Sigmoid colon (tissue), 7 donors: ENCODE data around the gene FLVCR1. TPM values are rescaled to one million over a fixed set of nuclear protein-coding genes. Genes with fewer than 3 reads are reported as not detected.

Source experiments
- DNase-seq: peaks from one replicate; pipeline ENCODE4 v3.0.0-alpha.2; 2019
- H3K27ac ChIP-seq, 4 donors: fragments of 200-600 bp; sonication (generic); one replicate each; pipeline ENCODE4 v1.5.1; 2016 to 2019; ENCODE audit warnings: mild to moderate bottlenecking in 1 of 4
- H3K27me3 ChIP-seq, 3 donors: fragments of 200-600 bp; sonication (generic); one replicate each; pipeline ENCODE4 v1.5.1; 2019; ENCODE audit warnings: mild to moderate bottlenecking in 1 of 3
- H3K36me3 ChIP-seq, 4 donors: fragments of 200-600 bp; sonication (generic); one replicate each; pipeline ENCODE4 v1.5.1; 2016 to 2019
- H3K4me1 ChIP-seq, 4 donors: fragments of 200-600 bp; sonication (generic); one replicate each; pipeline ENCODE4 v1.5.1; 2017 to 2019
- H3K4me3 ChIP-seq, 4 donors: fragments of 200-600 bp; sonication (generic); one replicate each; pipeline ENCODE4 v1.5.1; 2017 to 2019; ENCODE audit warnings: mild to moderate bottlenecking in 2 of 4, moderate library complexity in 1 of 4
- H3K9me3 ChIP-seq, 4 donors: fragments of 200-600 bp in 3 of 4; sonication (generic) in 3 of 4; one replicate each; pipeline versions ENCODE4 v1.5.1 to v1.6.1; 2013 to 2019
- EP300 ChIP-seq, 4 donors: sonication (generic); formaldehyde crosslinking; IDR thresholded peaks; one replicate each; pipeline ENCODE4 v1.6.1; 2017; ENCODE audit warnings: antibody characterized with exemption in 4 of 4
- POLR2A ChIP-seq, 2 donors: fragments of 450-650 bp; IDR thresholded peaks; one replicate each; pipeline ENCODE4 v1.6.1; 2016; ENCODE audit warnings: antibody characterized with exemption in 2 of 2, mild to moderate bottlenecking in 2 of 2, moderate library complexity in 2 of 2
- POLR2AphosphoS5 ChIP-seq, 4 donors: sonication (generic); formaldehyde crosslinking; IDR thresholded peaks; one replicate each; pipeline ENCODE4 v1.6.1; 2017; ENCODE audit warnings: antibody characterized with exemption in 4 of 4
- WGBS, 2 donors: extraction: QIAGEN DNeasy Blood & Tissue Kit; methylation state at CpG; one replicate each; pipeline ENCODE4 v1.1.7; 2013; 5-methylcytosine and 5-hydroxymethylcytosine counted together
- intact Hi-C: fragments of 100-400 bp; cut with DNase I; formaldehyde crosslinking; loops from one replicate; pipeline ENCODE4 v1.15.1; 2023
- polyA plus RNA-seq, 3 donors: library from polyadenylated mRNA; stranded (reverse); fragments of 200-250 nt; gene quantifications; one replicate each; pipeline ENCODE4 v1.2.3, GENCODE V29; 2013
- total RNA-seq, 4 donors: library from RNA; depleted of rRNA; stranded (reverse); fragments of >200 nt; gene quantifications; one replicate each; pipeline ENCODE4 v1.1.0, GENCODE V29; 2016
- TF ChIP-seq, protein P1 (sequence below), 4 experiments: fragments of 450-650 bp in 3 of 4; fragments of 200-600 bp in 1 of 4; IDR thresholded peaks; one replicate each; pipeline ENCODE4 v1.5.1; 2016 to 2019; ENCODE audit warnings: antibody characterized with exemption in 4 of 4, mild to moderate bottlenecking in 3 of 4, moderate library complexity in 2 of 4
- donor health status: healthy with polysubstance abuse.
- donor health status: Bipolar disorder and iron deficiency.
- donor health status: healthy.

FLVCR1 gene
- total and polyA plus RNA-seq, 7 donors: 0.60 to 6.9 (median 3.3) TPM

DNA sequence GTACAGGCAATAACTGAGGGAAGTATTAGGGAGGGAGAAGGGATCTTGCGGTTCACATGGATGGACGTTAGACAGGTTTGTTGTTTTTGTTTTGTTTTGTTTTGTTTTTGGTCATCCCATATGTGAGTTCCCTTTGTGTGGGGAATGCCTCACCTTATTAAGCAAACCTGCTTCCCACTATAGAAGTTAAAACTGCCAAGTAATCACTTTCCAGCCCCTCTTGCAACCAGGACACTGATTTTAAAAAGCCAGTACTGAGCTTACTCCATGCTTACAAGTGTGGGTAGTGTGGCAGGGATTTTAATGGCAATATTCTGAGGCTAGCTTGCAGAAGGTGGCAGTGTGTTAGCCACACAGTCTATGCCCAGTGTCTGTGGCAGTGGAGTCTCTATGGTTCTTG, 37.1 kb upstream of the FLVCR1 start:
- no peaks in the 10 kb centered on the region for H3K4me1 ChIP-seq
- no peak for DNase-seq
- no peak overlapping the region for H3K27ac ChIP-seq
- peaks cover 0 to 9% (median 6%) of the 10 kb centered on the region in 4 donors for H3K9me3 ChIP-seq
- H3K36me3 ChIP-seq: no peaks in the 10 kb centered on the region
- H3K27me3 ChIP-seq: no peaks in the 10 kb centered on the region
- intact Hi-C loops: no loop called here
- H3K4me3 ChIP-seq: no peak overlapping the region
- 84 to 87% methylated on average over 2 of the region's 2 CpGs for WGBS, 2 donors
- TF ChIP-seq POLR2A (IDR thresholded peaks at IDR 0.05): no peak
- TF ChIP-seq POLR2AphosphoS5 (IDR thresholded peaks at IDR 0.05): no peak
- TF ChIP-seq EP300 (IDR thresholded peaks at IDR 0.05): no peak
- TF ChIP-seq, protein P1, sequence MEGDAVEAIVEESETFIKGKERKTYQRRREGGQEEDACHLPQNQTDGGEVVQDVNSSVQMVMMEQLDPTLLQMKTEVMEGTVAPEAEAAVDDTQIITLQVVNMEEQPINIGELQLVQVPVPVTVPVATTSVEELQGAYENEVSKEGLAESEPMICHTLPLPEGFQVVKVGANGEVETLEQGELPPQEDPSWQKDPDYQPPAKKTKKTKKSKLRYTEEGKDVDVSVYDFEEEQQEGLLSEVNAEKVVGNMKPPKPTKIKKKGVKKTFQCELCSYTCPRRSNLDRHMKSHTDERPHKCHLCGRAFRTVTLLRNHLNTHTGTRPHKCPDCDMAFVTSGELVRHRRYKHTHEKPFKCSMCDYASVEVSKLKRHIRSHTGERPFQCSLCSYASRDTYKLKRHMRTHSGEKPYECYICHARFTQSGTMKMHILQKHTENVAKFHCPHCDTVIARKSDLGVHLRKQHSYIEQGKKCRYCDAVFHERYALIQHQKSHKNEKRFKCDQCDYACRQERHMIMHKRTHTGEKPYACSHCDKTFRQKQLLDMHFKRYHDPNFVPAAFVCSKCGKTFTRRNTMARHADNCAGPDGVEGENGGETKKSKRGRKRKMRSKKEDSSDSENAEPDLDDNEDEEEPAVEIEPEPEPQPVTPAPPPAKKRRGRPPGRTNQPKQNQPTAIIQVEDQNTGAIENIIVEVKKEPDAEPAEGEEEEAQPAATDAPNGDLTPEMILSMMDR (IDR thresholded peaks at IDR 0.05): no peak

DNA sequence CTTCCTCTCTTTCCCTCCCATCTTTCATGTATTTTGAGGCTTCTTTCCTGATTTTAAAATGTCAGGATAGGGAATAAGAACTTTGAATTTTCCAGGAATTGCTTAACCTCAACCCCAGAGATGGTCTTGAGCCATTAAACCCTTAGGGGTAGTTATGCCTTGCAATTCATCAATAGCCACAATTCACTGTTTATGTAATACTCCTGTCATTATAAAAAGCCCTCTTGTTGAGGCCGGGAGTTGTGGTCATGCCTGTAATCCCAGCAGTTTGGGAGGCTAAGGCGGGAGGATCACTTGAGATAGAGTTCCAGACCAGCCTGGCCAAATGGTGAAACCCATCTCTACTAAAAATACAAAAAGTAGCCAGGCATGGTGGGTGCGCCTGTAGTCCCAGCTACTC, 35.1 kb upstream of the FLVCR1 start:
- intact Hi-C loops: no loop called here
- WGBS, 2 donors: 97 to 98% methylated on average over 3 of the region's 3 CpGs
- Histone ChIP-seq H3K27ac (no peak overlapping the region), H3K27me3 (no peaks in the 10 kb centered on the region), H3K36me3 (no peaks in the 10 kb centered on the region), H3K4me3 (no peak overlapping the region), H3K4me1 (no peaks in the 10 kb centered on the region), H3K9me3 (peaks cover 0 to 10% (median 9%) of the 10 kb centered on the region in 4 donors)
- TF ChIP-seq EP300 (IDR thresholded peaks at IDR 0.05): no peak
- TF ChIP-seq POLR2AphosphoS5 (IDR thresholded peaks at IDR 0.05): no peak
- DNase-seq: no peak

DNA sequence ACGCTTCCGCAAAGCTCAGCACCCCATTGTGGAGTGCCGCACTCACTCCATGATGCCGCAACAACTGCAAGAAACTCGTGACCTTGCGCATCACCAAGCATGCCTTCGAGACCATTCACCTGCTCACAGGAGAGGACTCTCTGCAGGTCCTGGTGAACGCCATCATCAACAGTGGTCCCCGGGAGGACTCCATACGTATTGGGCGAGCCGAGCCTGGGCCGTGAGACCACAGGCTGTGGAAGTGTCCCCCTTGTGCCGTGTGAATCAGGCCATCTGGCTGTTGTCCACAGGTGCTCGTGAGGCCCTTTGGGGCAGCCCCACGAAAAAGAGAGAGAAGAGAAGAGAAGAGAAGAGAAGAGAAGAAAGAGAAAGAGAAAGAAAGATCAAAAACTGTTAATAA, 33.9 kb upstream of the FLVCR1 start:
- TF ChIP-seq EP300 (IDR thresholded peaks at IDR 0.05) (no peak), POLR2AphosphoS5 (IDR thresholded peaks at IDR 0.05) (no peak), POLR2A (IDR thresholded peaks at IDR 0.05) (no peak)
- TF ChIP-seq, protein P1 (IDR thresholded peaks at IDR 0.05): no peak

DNA sequence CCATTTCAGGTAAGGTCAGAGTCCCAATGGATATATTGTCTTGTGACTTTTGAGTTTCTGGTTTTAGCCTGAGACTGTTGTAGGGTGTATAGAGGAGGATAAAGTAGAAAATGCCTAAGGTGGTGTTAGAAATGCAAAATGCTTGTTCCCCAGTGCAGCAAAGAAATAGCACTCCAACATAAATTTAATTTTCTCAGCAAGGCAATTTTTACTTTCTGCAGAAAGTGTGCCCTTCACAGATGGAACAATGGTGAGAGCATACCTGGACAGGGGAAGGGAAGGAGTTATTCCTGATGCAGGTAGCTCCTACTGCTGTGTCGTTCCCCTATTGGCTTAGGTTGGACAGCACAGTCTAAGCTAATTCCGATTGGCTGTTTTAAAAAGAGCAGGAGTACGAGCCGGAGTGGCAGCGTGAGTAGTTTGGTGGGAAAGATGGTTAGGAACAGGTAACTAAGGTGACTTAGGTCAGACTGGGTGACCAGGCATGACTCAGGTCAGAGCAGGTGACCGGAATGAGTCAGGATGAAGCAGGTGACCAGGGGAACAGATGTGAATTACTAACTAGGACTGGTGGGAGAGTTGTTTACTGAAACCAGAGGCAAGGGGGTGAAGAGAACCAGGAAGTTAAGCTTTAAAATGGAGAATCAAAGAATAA, 32.1 kb upstream of the FLVCR1 start:
- Histone ChIP-seq H3K9me3 (peaks cover 0 to 10% (median 9%) of the 10 kb centered on the region in 4 donors), H3K27me3 (no peaks in the 10 kb centered on the region), H3K4me3 (no peak overlapping the region), H3K4me1 (no peaks in the 10 kb centered on the region), H3K27ac (no peak overlapping the region), H3K36me3 (no peaks in the 10 kb centered on the region)
- 95 to 97% methylated on average over 6 of the region's 6 CpGs for WGBS, 2 donors
- intact Hi-C loops: no loop called here
- TF ChIP-seq, protein P1 (IDR thresholded peaks at IDR 0.05): no peak
- no peak for DNase-seq

More for the DNA sequence above, 33.9 kb upstream of the FLVCR1 start:
- DNase-seq: no peak
- no peak overlapping the region for H3K4me3 ChIP-seq
- peaks cover 0 to 10% (median 9%) of the 10 kb centered on the region in 4 donors for H3K9me3 ChIP-seq
- no peak overlapping the region for H3K27ac ChIP-seq
- intact Hi-C loops: no loop called here
- H3K27me3 ChIP-seq: no peaks in the 10 kb centered on the region
- WGBS, 2 donors: 97% methylated on average over 16 of the region's 16 CpGs
- no peaks in the 10 kb centered on the region for H3K36me3 ChIP-seq
- H3K4me1 ChIP-seq: no peaks in the 10 kb centered on the region

DNA sequence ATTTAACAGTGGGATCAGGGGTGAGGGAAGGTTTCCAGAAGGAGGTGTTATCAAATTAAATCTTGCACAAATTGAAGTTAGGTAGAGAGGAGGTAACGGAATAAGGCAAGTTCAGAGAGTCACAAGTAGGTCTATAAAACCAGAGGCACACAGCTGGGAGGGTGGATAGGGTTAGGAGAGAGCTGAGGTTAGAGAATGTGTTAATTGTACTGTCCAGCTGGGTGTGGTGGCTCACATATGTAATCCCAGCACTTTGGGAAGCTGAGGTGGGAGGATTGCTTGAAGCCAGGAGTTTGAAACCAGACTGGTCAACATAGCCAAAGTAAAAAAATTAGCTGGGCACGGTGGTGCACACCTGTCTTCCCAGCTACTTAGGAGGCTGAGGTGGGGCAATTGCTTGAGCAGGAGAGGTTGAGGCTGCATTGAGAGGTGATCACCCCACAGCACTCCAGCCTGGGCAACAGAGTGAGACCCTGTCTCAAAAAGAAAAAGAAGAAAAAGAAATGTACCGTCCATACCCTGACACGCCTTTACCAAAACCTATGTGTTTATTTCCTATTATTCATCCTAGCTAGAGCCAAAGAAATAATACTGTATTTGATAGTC, 30.8 kb upstream of the FLVCR1 start:
- intact Hi-C loops: no loop called here
- Histone ChIP-seq H3K36me3 (no peaks in the 10 kb centered on the region), H3K27me3 (no peaks in the 10 kb centered on the region), H3K4me1 (no peaks in the 10 kb centered on the region), H3K4me3 (no peak overlapping the region), H3K27ac (no peak overlapping the region), H3K9me3 (peaks cover 0 to 10% (median 9%) of the 10 kb centered on the region in 4 donors)
- TF ChIP-seq POLR2AphosphoS5 (IDR thresholded peaks at IDR 0.05): no peak
- TF ChIP-seq EP300 (IDR thresholded peaks at IDR 0.05): no peak
- TF ChIP-seq, protein P1 (IDR thresholded peaks at IDR 0.05): no peak
- 40 to 82% methylated on average over 4 of the region's 4 CpGs for WGBS, 2 donors
- no peak for DNase-seq
